ENCODE measurements around the gene CDH4.

- TF ChIP-seq POLR2A (IDR thresholded peaks at IDR 0.05; ENCODE audit: low read length) (no peak), GATA1 (IDR thresholded peaks at IDR 0.05; ENCODE audit: low read depth, low read length) (no peak)
Observed at GRCh38 chr20:61581825-61582188, 329.7 kb downstream of the CDH4 start.
